Dedifferentiated amniotic fluid mesenchymal stem cell (primary cell): ENCODE data around the gene IFNLR1.

Experiments
- DNase-seq: peaks from one replicate; pipeline ENCODE4 v3.0.0-alpha.2; 2016; ENCODE audit errors: extremely low spot score

The IFNLR1 gene

DNA sequence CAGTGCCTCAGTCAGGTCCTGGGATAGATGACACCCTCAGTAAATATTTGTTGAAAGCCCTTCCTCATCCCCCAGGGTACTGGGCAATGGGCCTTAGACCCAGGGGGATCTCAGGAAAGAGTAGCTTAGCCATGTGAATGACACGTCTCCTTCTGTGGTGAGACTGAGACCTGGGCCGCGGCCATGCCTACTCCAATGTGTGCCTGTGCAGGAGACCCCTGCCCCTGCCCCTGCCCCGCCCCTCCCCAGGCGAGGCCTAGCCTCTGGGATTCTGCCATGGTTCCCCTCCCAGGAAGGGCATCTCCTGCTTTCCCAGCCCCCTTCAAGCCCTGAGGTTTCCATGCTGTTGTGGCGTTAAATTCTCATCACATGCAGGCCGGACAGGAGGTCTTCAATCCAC is 82.2 kb downstream of the IFNLR1 start:
- no peak for DNase-seq
